Hepatocyte (in vitro differentiated cells): ENCODE data around the gene HINT3. TPM values are rescaled to one million over a fixed set of nuclear protein-coding genes. Genes with fewer than 3 reads are reported as not detected.

Experiments
- DNase-seq: peaks from one replicate; pipeline ENCODE4 v3.0.0-alpha.2; 2016; ENCODE audit warnings: low spot score
- H2AFZ ChIP-seq: fragments of 200-600 bp; sonication (generic); 2 replicates; pipeline ENCODE4 v1.6.0; 2016; ENCODE audit warnings: antibody characterized with exemption, mild to moderate bottlenecking
- H3K27ac ChIP-seq: fragments of 200-600 bp; sonication (generic); 2 replicates; pipeline ENCODE4 v1.5.1; 2016; ENCODE audit warnings: mild to moderate bottlenecking
- H3K27me3 ChIP-seq: fragments of 200-600 bp; sonication (generic); 2 replicates; pipeline ENCODE4 v1.6.1; 2016
- H3K36me3 ChIP-seq: fragments of 200-600 bp; sonication (generic); replicated peaks from 2 replicates; pipeline ENCODE4 v1.5.1; 2016; ENCODE audit warnings: low read depth; ENCODE audit not compliant: insufficient read depth
- H3K4me1 ChIP-seq: fragments of 200-600 bp; sonication (generic); 2 replicates; pipeline ENCODE4 v1.5.1; 2016; ENCODE audit warnings: mild to moderate bottlenecking, moderate library complexity; ENCODE audit not compliant: insufficient read depth
- H3K4me2 ChIP-seq: fragments of 200-600 bp; sonication (generic); 2 replicates; pipeline ENCODE4 v1.6.0; 2016
- H3K4me3 ChIP-seq: fragments of 200-600 bp; sonication (generic); 2 replicates; pipeline ENCODE4 v1.5.1; 2016; ENCODE audit warnings: mild to moderate bottlenecking
- H3K79me2 ChIP-seq: fragments of 200-600 bp; sonication (generic); 2 replicates; pipeline ENCODE4 v1.6.0; 2017; ENCODE audit warnings: mild to moderate bottlenecking
- H3K9me2 ChIP-seq: fragments of 200-600 bp; sonication (generic); replicated peaks from 2 replicates; pipeline ENCODE4 v1.6.0; 2017; ENCODE audit warnings: mild to moderate bottlenecking; ENCODE audit not compliant: insufficient read depth
- H3K9me3 ChIP-seq: fragments of 200-600 bp; sonication (generic); 2 replicates; pipeline ENCODE4 v1.5.1; 2016; ENCODE audit warnings: low read depth, mild to moderate bottlenecking
- H4K20me1 ChIP-seq: fragments of 200-600 bp; sonication (generic); 2 replicates; pipeline ENCODE4 v1.6.0; 2016; ENCODE audit warnings: mild to moderate bottlenecking; ENCODE audit not compliant: insufficient read depth, poor library complexity, severe bottlenecking
- CTCF ChIP-seq: fragments of 200-600 bp; sonication (generic); IDR thresholded peaks from 2 replicates; pipeline ENCODE4 v1.5.1; 2016; ENCODE audit warnings: antibody characterized with exemption, mild to moderate bottlenecking; ENCODE audit not compliant: poor library complexity
- EZH2 ChIP-seq: fragments of 200-600 bp; sonication (generic); IDR thresholded peaks from 2 replicates; pipeline ENCODE4 v1.6.1; 2016; ENCODE audit warnings: antibody characterized with exemption, mild to moderate bottlenecking, borderline replicate concordance
- EZH2phosphoT487 ChIP-seq: fragments of 200-600 bp; sonication (generic); IDR thresholded peaks from one replicate; pipeline ENCODE4 v1.6.1; 2018; ENCODE audit warnings: antibody characterized with exemption, mild to moderate bottlenecking, low read depth, moderate library complexity; ENCODE audit not compliant: unreplicated experiment, severe bottlenecking
- WGBS: methylation state at CpG from one replicate; pipeline ENCODE4 v1.1.6; 2016; ENCODE audit warnings: low lambda C conversion rate; ENCODE audit errors: missing lambda C conversion rate; 5-methylcytosine and 5-hydroxymethylcytosine counted together
- polyA plus RNA-seq: library from polyadenylated mRNA; unstranded; fragments of >200 nt; fragmentation: Nextera tagmentation; extraction: Ambion mirVana; gene quantifications from 2 replicates; pipeline ENCODE4 v1.2.1, GENCODE V29; 2016
- total RNA-seq: library from RNA; depleted of rRNA; stranded (reverse); fragments of >200 nt; gene quantifications from 2 replicates; pipeline ENCODE4 v1.2.3, GENCODE V29; 2014

The HINT3 gene
- total and polyA plus RNA-seq, 2 experiments from 2014 or later: 15.4 to 32.9 TPM

GRCh38 chr6:125957845-125958244, 1.3 kb downstream of the HINT3 start:
- no peaks in the 10 kb centered on the region for H3K36me3 ChIP-seq
- no peaks in the 10 kb centered on the region for H3K9me3 ChIP-seq
- TF ChIP-seq EZH2phosphoT487: no peak
- TF ChIP-seq CTCF: no peak
- no peak for TF ChIP-seq EZH2
- H3K4me2 ChIP-seq: peak overlapping the region; percentile 80
- no peaks in the 10 kb centered on the region for H4K20me1 ChIP-seq
- peak overlapping the region; percentile 97 for H3K27ac ChIP-seq
- H3K79me2 ChIP-seq: peaks cover 47% of the 10 kb centered on the region
- WGBS: 51% methylated on average over 4 of the region's 4 CpGs
- H3K4me1 ChIP-seq: peaks cover 7% of the 10 kb centered on the region
- peak overlapping the region; percentile 78 for H3K4me3 ChIP-seq
- no peaks in the 10 kb centered on the region for H3K9me2 ChIP-seq
- peak overlapping the region; percentile 86 for H2AFZ ChIP-seq
- H3K27me3 ChIP-seq: no peaks in the 10 kb centered on the region
- peak; percentile 62 for DNase-seq

GRCh38 chr6:125959041-125959440, 2.5 kb downstream of the HINT3 start:
- WGBS: 94% methylated on average over 4 of the region's 4 CpGs
- H3K79me2 ChIP-seq: peaks cover 57% of the 10 kb centered on the region
- H3K27ac ChIP-seq: no peak overlapping the region

GRCh38 chr6:125961117-125961516, 4.5 kb downstream of the HINT3 start:
- WGBS: 87% methylated on average over 3 of the region's 3 CpGs
- Histone ChIP-seq H3K4me1 (peaks cover 7% of the 10 kb centered on the region), H3K27ac (no peak overlapping the region), H3K27me3 (no peaks in the 10 kb centered on the region), H3K9me2 (no peaks in the 10 kb centered on the region), H2AFZ (no peak overlapping the region), H3K36me3 (no peaks in the 10 kb centered on the region), H3K4me3 (no peak overlapping the region), H3K9me3 (no peaks in the 10 kb centered on the region), H4K20me1 (peaks cover 4% of the 10 kb centered on the region), H3K4me2 (no peak overlapping the region), H3K79me2 (peaks cover 78% of the 10 kb centered on the region)
- no peak for DNase-seq
- TF ChIP-seq EZH2 (no peak), CTCF (no peak), EZH2phosphoT487 (no peak)

More at GRCh38 chr6:125959041-125959440, 2.5 kb downstream of the HINT3 start:
- Histone ChIP-seq H3K36me3 (no peaks in the 10 kb centered on the region), H3K9me3 (no peaks in the 10 kb centered on the region), H3K27me3 (no peaks in the 10 kb centered on the region), H3K4me3 (no peak overlapping the region), H3K4me1 (peaks cover 7% of the 10 kb centered on the region), H2AFZ (no peak overlapping the region), H3K9me2 (no peaks in the 10 kb centered on the region), H4K20me1 (no peaks in the 10 kb centered on the region), H3K4me2 (peak overlapping the region; percentile 80)
- DNase-seq: no peak
- TF ChIP-seq EZH2phosphoT487: no peak
- no peak for TF ChIP-seq EZH2
- no peak for TF ChIP-seq CTCF
